ENCODE data around the gene FALEC. TPM values are rescaled to one million over a fixed set of nuclear protein-coding genes. Genes with fewer than 3 reads are reported as not detected.

FALEC gene
- total and polyA plus RNA-seq, 2 of the 8 experiments (the other 6 are each of a cell fraction or from before 2014, with no cell fraction given) = not detected

GRCh38 chr1:150545486-150546032, 30.0 kb downstream of the FALEC start:
- no peak overlapping the region for H2AK5ac ChIP-seq (ENCODE audit: low read depth, low read length)
- H3K27me3 ChIP-seq (replicated peaks in 1 of 4; ENCODE audit: control insufficient read depth in 3 of 4, extremely low read depth in 1 of 4, insufficient read depth in 3 of 4, low read length in 3 of 4) = peaks cover 0 to 19% (median 10%) of the 10 kb centered on the region in 4 experiments; a peak in 5 of 7 replicates
- no peak overlapping the region for H2BK120ac ChIP-seq (replicated peaks; ENCODE audit: low read depth, low read length)
- no peak overlapping the region for H2BK20ac ChIP-seq (ENCODE audit: low read length)
- no peak overlapping the region for H2BK5ac ChIP-seq (ENCODE audit: low read depth, low read length)
- no peak overlapping the region for H3K4me3 ChIP-seq (ENCODE audit: extremely low read depth in 1 of 4, insufficient read depth in 2 of 4, low read depth in 3 of 4, low read length in 4 of 4)
- H4K8ac ChIP-seq (ENCODE audit: extremely low read depth, insufficient read depth, low read length) = no peak overlapping the region
- H3K9ac ChIP-seq (replicated peaks in 1 of 4; ENCODE audit: extremely low read depth in 1 of 4, low read depth in 3 of 4, low read length in 3 of 4) = no peak overlapping the region
- no peak overlapping the region for H3K56ac ChIP-seq (replicated peaks; ENCODE audit: insufficient read length, low read depth, low read length)
- no peak overlapping the region for H2AFZ ChIP-seq (ENCODE audit: low read length)
- no peak overlapping the region for H3K4me2 ChIP-seq (ENCODE audit: insufficient read depth in 1 of 2, low read depth in 2 of 2, low read length in 2 of 2)
- POLR2A ChIA-PET (ENCODE audit: partially characterized antibody) = interaction anchor here (0.8 to 2.3 kb wide), 3 partner anchors 13 to 41 kb away, joined by 3 to 7 read pairs (median 4); partner anchors contain the start of gene MCL1
- no peak overlapping the region for H4K5ac ChIP-seq (ENCODE audit: insufficient read length, low read depth, low read length)
- H3K23me2 ChIP-seq (ENCODE audit: low read depth, low read length) = peaks cover 5% of the 10 kb centered on the region; the same call in 1 of the 2 replicates
- no peak for FAIRE-seq
- no peaks in the 10 kb centered on the region for H3K79me2 ChIP-seq (ENCODE audit: control insufficient read depth in 1 of 2, insufficient read depth in 2 of 2, low read length in 2 of 2)
- no peaks in the 10 kb centered on the region for H3K36me3 ChIP-seq (ENCODE audit: control insufficient read depth in 2 of 4, insufficient read depth in 4 of 4, low read length in 3 of 4)
- no peak overlapping the region for H2BK15ac ChIP-seq (ENCODE audit: low read length)
- H3K23ac ChIP-seq (ENCODE audit: insufficient read length) = no peak overlapping the region
- peaks cover 0 to 9% (median 1%) of the 10 kb centered on the region in 4 experiments; a peak in 3 of 7 replicates for H3K4me1 ChIP-seq (replicated peaks in 1 of 4; ENCODE audit: control insufficient read depth in 3 of 4, insufficient read depth in 4 of 4, low read length in 3 of 4)
- DNase-seq (ENCODE audit: low read depth in 1 of 2, low spot score in 2 of 2) = no peak
- peaks cover 1 to 2% of the 10 kb centered on the region in 2 experiments for H4K20me1 ChIP-seq (replicated peaks in 1 of 2; ENCODE audit: control insufficient read depth in 1 of 2, insufficient read depth in 2 of 2, low read length in 2 of 2)
- H3K79me1 ChIP-seq (ENCODE audit: low read depth, low read length) = no peaks in the 10 kb centered on the region
- no peaks in the 10 kb centered on the region for H3K9me3 ChIP-seq (ENCODE audit: insufficient read depth in 2 of 2, low read depth in 1 of 2, low read length in 1 of 2)
- H2BK12ac ChIP-seq (ENCODE audit: low read depth, low read length) = no peak overlapping the region
- CTCF ChIA-PET (ENCODE audit: partially characterized antibody) = interaction anchor here (0.9 to 4.2 kb wide), 3 partner anchors 8 to 22 kb away, joined by 3 to 28 read pairs (median 26); no protein-coding TSS in a partner anchor
- no peak overlapping the region for H3K4ac ChIP-seq (replicated peaks; ENCODE audit: insufficient read length, low read depth, low read length)
- 94% methylated on average over 6 of the region's 6 CpGs; no CpG with 5 or more reads in 1 of the 2 experiments for WGBS, 2 experiments (ENCODE audit: extremely low coverage in 1 of 2, insufficient coverage in 1 of 2, insufficient read length in 1 of 2, insufficient replicate concordance in 2 of 2, low coverage in 1 of 2, low lambda C conversion rate in 2 of 2, missing lambda C conversion rate in 1 of 2)
- TF ChIP-seq SIX5 (IDR thresholded peaks at IDR 0.05; ENCODE audit: low read depth, low read length) (no peak), SP4 (IDR thresholded peaks at IDR 0.05; ENCODE audit: low read length) (no peak), CEBPB (IDR thresholded peaks at IDR 0.05; ENCODE audit: low read depth, low read length) (no peak), BACH1 (IDR thresholded peaks at IDR 0.05; ENCODE audit: low read length) (no peak), PHF8 (conservative IDR thresholded peaks at IDR 0.05; ENCODE audit: low read depth, low read length) (no peak)
- H4K91ac ChIP-seq (replicated peaks; ENCODE audit: insufficient read length, low read length) = no peak overlapping the region
- no peak overlapping the region for H3K27ac ChIP-seq (ENCODE audit: low read depth, low read length)
- no peak overlapping the region for H3K18ac ChIP-seq (ENCODE audit: extremely low read depth, low read length)
- H3K14ac ChIP-seq (ENCODE audit: insufficient read length) = no peak overlapping the region
